ENCODE results near the gene ASCL5. TPM values are rescaled to one million over a fixed set of nuclear protein-coding genes. Genes with fewer than 3 reads are reported as not detected.
A peak's percentile ranks its signal among the peaks of the same experiment; 100 is the strongest.

The ASCL5 gene
- total RNA-seq, 1 experiment from 2014 or later, result 0.31 TPM

DNA sequence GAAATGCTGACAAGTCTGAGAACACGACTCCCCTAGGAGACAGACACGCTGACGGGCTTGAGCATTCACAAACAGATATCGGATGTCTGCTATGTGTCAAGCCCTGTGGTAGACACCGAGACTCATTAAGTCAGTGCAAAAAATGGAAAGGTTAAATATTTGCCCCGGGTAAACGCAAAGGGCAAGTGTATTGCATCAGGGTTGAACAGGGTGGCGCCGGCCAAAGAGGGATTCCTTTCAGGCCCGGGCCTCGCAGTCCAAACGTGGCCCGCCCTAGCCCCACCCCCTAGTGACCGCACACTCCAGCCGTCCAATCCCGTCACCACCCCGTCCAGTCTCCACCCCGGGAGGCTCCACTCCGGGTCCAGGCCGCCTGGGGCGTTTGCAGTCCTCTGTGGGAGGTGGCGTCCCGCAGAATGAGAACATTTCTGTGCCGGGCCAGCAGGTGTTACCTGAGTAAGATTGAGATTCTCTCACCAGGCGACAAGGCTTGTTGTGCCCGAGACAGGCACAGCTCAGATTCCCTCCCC, 43.6 kb upstream of the ASCL5 start:
- H3K9me3 Mint-ChIP-seq, result no peaks in the 10 kb centered on the region
- ATAC-seq (peak; percentile 97), DNase-seq (ENCODE audit: low spot score) (peak; percentile 92)
- H3K36me3 Mint-ChIP-seq, result no peaks in the 10 kb centered on the region
- peaks cover 13% of the 10 kb centered on the region for H3K4me1 Mint-ChIP-seq
- H3K4me3 Mint-ChIP-seq, result peak overlapping the region; percentile 77
- ChIA-PET POLR2A (interaction anchor here (1.0 to 1.1 kb wide), 2 partner anchors 12 to 17 kb away, joined by 3 to 4 read pairs; no protein-coding TSS in a partner anchor), CTCF (interaction anchor here (0.6 to 2.3 kb wide), 6 partner anchors 14 to 173 kb away, joined by 3 to 7 read pairs (median 4); partner anchors contain the start of gene TMEM9)
- peaks cover 34% of the 10 kb centered on the region for H3K27me3 Mint-ChIP-seq (ENCODE audit: low read depth)
- no peak overlapping the region for H3K27ac Mint-ChIP-seq
- TF ChIP-seq ESRRA (CRISPR knock-in tag; IDR thresholded peaks at IDR 0.05; ENCODE audit: borderline replicate concordance) (no peak), NR3C1 (CRISPR knock-in tag; conservative IDR thresholded peaks at IDR 0.05; ENCODE audit: low read depth) (no peak), HMGA2 (CRISPR knock-in tag; IDR thresholded peaks at IDR 0.05) (no peak), NR2C2 (CRISPR knock-in tag; IDR thresholded peaks at IDR 0.05) (no peak), JAZF1 (CRISPR knock-in tag; IDR thresholded peaks at IDR 0.05) (no peak), MXD4 (CRISPR knock-in tag; IDR thresholded peaks at IDR 0.05; ENCODE audit: borderline replicate concordance) (no peak), EMX1 (CRISPR knock-in tag; IDR thresholded peaks at IDR 0.05) (no peak), ZNF219 (CRISPR knock-in tag; IDR thresholded peaks at IDR 0.05; ENCODE audit: borderline replicate concordance) (no peak), FOXJ3 (CRISPR knock-in tag; IDR thresholded peaks at IDR 0.05; ENCODE audit: borderline replicate concordance) (no peak), CREB1 (CRISPR knock-in tag; IDR thresholded peaks at IDR 0.05) (no peak), ZNF396 (CRISPR knock-in tag; IDR thresholded peaks at IDR 0.05; ENCODE audit: borderline replicate concordance) (no peak), RORB (CRISPR knock-in tag; IDR thresholded peaks at IDR 0.05) (no peak), ZNF317 (CRISPR knock-in tag; IDR thresholded peaks at IDR 0.05; ENCODE audit: borderline replicate concordance, low read depth) (no peak), GABPB1 (CRISPR knock-in tag; IDR thresholded peaks at IDR 0.05) (peak; percentile 100), TEAD1 (CRISPR knock-in tag; IDR thresholded peaks at IDR 0.05) (no peak), ELF4 (CRISPR knock-in tag; IDR thresholded peaks at IDR 0.05; ENCODE audit: low read depth) (no peak), FOXK1 (CRISPR knock-in tag; IDR thresholded peaks at IDR 0.05) (no peak), NR1H2 (CRISPR knock-in tag; IDR thresholded peaks at IDR 0.05) (no peak), ZNF423 (CRISPR knock-in tag; IDR thresholded peaks at IDR 0.05) (peak; percentile 98), TEAD4 (CRISPR knock-in tag; IDR thresholded peaks at IDR 0.05) (0 out of 2 replicates have a peak, but pooled peaks have one; percentile 30)
- TF ChIP-seq, protein P1, sequence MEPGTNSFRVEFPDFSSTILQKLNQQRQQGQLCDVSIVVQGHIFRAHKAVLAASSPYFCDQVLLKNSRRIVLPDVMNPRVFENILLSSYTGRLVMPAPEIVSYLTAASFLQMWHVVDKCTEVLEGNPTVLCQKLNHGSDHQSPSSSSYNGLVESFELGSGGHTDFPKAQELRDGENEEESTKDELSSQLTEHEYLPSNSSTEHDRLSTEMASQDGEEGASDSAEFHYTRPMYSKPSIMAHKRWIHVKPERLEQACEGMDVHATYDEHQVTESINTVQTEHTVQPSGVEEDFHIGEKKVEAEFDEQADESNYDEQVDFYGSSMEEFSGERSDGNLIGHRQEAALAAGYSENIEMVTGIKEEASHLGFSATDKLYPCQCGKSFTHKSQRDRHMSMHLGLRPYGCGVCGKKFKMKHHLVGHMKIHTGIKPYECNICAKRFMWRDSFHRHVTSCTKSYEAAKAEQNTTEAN (CRISPR knock-in tag; IDR thresholded peaks at IDR 0.05), result no peak
- TF ChIP-seq, protein P2, sequence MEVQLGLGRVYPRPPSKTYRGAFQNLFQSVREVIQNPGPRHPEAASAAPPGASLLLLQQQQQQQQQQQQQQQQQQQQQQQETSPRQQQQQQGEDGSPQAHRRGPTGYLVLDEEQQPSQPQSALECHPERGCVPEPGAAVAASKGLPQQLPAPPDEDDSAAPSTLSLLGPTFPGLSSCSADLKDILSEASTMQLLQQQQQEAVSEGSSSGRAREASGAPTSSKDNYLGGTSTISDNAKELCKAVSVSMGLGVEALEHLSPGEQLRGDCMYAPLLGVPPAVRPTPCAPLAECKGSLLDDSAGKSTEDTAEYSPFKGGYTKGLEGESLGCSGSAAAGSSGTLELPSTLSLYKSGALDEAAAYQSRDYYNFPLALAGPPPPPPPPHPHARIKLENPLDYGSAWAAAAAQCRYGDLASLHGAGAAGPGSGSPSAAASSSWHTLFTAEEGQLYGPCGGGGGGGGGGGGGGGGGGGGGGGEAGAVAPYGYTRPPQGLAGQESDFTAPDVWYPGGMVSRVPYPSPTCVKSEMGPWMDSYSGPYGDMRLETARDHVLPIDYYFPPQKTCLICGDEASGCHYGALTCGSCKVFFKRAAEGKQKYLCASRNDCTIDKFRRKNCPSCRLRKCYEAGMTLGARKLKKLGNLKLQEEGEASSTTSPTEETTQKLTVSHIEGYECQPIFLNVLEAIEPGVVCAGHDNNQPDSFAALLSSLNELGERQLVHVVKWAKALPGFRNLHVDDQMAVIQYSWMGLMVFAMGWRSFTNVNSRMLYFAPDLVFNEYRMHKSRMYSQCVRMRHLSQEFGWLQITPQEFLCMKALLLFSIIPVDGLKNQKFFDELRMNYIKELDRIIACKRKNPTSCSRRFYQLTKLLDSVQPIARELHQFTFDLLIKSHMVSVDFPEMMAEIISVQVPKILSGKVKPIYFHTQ (CRISPR knock-in tag; IDR thresholded peaks at IDR 0.05), result no peak
- TF ChIP-seq, protein P3, sequence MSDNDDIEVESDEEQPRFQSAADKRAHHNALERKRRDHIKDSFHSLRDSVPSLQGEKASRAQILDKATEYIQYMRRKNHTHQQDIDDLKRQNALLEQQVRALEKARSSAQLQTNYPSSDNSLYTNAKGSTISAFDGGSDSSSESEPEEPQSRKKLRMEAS (CRISPR knock-in tag; IDR thresholded peaks at IDR 0.05), result peak; percentile 81
- TF ChIP-seq, protein P4, sequence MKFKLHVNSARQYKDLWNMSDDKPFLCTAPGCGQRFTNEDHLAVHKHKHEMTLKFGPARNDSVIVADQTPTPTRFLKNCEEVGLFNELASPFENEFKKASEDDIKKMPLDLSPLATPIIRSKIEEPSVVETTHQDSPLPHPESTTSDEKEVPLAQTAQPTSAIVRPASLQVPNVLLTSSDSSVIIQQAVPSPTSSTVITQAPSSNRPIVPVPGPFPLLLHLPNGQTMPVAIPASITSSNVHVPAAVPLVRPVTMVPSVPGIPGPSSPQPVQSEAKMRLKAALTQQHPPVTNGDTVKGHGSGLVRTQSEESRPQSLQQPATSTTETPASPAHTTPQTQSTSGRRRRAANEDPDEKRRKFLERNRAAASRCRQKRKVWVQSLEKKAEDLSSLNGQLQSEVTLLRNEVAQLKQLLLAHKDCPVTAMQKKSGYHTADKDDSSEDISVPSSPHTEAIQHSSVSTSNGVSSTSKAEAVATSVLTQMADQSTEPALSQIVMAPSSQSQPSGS (CRISPR knock-in tag; IDR thresholded peaks at IDR 0.05; ENCODE audit: borderline replicate concordance, low read depth), result no peak
- TF ChIP-seq, protein P5, sequence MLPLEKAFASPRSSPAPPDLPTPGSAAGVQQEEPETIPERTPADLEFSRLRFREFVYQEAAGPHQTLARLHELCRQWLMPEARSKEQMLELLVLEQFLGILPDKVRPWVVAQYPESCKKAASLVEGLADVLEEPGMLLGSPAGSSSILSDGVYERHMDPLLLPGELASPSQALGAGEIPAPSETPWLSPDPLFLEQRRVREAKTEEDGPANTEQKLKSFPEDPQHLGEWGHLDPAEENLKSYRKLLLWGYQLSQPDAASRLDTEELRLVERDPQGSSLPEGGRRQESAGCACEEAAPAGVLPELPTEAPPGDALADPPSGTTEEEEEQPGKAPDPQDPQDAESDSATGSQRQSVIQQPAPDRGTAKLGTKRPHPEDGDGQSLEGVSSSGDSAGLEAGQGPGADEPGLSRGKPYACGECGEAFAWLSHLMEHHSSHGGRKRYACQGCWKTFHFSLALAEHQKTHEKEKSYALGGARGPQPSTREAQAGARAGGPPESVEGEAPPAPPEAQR (CRISPR knock-in tag; IDR thresholded peaks at IDR 0.05), result no peak
- TF ChIP-seq, protein P6, sequence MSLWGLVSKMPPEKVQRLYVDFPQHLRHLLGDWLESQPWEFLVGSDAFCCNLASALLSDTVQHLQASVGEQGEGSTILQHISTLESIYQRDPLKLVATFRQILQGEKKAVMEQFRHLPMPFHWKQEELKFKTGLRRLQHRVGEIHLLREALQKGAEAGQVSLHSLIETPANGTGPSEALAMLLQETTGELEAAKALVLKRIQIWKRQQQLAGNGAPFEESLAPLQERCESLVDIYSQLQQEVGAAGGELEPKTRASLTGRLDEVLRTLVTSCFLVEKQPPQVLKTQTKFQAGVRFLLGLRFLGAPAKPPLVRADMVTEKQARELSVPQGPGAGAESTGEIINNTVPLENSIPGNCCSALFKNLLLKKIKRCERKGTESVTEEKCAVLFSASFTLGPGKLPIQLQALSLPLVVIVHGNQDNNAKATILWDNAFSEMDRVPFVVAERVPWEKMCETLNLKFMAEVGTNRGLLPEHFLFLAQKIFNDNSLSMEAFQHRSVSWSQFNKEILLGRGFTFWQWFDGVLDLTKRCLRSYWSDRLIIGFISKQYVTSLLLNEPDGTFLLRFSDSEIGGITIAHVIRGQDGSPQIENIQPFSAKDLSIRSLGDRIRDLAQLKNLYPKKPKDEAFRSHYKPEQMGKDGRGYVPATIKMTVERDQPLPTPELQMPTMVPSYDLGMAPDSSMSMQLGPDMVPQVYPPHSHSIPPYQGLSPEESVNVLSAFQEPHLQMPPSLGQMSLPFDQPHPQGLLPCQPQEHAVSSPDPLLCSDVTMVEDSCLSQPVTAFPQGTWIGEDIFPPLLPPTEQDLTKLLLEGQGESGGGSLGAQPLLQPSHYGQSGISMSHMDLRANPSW (CRISPR knock-in tag; conservative IDR thresholded peaks at IDR 0.05; ENCODE audit: low read depth), result no peak
- TF ChIP-seq, protein P7, sequence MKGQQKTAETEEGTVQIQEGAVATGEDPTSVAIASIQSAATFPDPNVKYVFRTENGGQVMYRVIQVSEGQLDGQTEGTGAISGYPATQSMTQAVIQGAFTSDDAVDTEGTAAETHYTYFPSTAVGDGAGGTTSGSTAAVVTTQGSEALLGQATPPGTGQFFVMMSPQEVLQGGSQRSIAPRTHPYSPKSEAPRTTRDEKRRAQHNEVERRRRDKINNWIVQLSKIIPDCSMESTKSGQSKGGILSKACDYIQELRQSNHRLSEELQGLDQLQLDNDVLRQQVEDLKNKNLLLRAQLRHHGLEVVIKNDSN (CRISPR knock-in tag; IDR thresholded peaks at IDR 0.05), result no peak

Measured in WTC11 (cell line).